Left kidney (tissue), 2 donors: ENCODE measurements around the gene ARCN1. TPM values are rescaled to one million over a fixed set of nuclear protein-coding genes. Genes with fewer than 3 reads are reported as not detected.

ENCODE experiments used
- DNase-seq: peaks from one replicate; pipeline ENCODE4 v3.0.0-alpha.2; 2013
- polyA plus RNA-seq: library from polyadenylated mRNA; unstranded; fragments of 120-200 nt; gene quantifications from one replicate; pipeline ENCODE4 v1.2.1, GENCODE V29; 2013; ENCODE audit not compliant: insufficient read length

The ARCN1 gene
- polyA plus RNA-seq, 1 donor: 191 TPM

DNA sequence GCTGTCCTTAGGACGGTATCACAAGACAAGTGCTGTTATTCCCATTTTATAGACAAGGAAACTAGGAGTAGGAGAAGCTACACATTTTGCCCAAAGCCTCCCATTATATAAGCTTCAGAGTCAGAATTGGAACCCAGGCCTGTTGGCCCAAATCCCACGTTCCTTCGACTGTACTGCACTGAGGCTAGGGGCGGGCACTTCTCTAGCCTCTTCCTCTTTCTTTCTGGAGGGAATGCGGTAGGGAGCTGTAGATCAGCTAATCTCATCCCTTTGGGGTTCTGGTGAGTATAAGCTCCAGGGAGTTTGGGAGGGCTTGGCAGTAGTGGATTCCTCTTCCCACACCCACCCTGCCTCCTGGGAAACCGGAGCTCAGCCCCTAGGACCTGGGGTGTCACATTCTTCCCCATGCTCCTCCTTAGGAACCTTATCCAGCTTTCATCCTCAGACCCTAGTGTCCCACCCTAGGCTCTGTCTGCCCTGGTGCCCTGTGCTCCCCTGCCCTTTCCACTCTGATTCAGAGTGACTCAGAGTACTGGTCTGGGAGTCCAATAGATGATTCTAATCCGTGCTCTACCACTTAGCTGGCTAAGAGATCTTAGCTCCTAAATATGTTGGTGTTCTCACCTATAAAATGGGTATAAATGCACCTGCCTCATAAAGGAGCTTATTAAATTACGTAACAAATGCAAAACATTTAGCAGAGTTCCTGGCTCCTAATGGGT, 64.5 kb downstream of the ARCN1 start:
- DNase-seq: no peak

- no peak for DNase-seq
Observed at GRCh38 chr11:118638726-118639125, 66.5 kb downstream of the ARCN1 start.

DNA sequence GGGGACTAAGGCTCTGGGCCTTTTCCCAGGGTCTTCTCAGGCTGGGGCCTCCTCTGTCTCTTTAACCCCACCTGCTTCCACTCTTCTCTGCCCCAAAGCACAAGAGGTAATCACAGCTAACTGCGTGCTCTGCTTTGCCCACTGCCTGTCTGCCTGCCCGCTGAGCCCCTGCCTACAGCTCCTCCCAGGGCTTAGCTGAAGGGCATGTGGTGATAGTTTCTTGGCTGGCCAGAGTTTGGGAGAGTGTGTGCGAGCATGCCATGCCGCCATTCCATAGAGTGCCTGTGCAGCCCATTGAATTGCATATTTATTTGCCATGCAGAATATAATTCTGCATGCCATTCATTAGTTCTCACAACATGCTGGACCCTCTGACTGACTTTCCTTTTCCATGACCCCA, 67.7 kb downstream of the ARCN1 start:
- DNase-seq: no peak

DNA sequence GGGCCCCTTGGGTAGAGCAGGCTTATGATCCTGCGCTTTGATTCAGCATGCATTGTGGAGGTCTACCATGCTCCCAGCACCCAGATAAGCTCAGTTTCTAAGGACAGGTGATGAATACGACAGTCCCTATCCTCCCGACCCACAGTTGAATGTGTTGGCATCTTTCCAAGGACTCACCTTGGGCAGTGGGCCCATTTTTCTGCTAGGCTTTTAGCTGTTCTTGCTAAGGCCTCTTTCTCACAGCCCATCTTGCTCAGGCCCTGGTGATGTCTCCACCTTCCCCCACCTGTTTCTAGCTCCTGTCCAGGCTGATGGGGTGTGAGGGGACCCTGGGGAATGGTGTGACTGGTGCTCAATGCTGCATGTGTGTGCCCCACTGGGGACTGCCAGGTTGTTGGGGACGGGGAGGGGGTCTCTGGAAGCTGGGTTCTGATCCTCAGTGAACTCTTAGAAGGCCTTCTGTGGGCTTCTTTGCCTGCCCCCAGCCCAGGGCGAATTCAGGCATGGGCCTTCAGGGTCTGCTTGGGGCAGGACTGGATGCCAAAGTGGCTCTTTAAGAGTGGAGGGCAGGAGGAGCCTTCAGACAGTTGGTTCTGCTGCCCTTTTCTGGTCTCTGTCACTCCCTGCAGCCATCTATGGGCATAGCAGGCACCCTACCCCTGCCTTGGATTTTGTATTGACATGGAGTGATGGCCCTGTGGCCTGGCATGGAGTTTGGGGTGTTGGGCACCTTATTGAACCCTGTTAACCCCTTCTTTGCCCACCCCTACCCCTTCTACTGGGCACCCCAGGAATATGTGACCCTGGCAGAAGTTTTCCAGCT, 68.3 kb downstream of the ARCN1 start:
- no peak for DNase-seq

- DNase-seq: no peak
Observed at GRCh38 chr11:118641397-118642019, 69.3 kb downstream of the ARCN1 start.

DNA sequence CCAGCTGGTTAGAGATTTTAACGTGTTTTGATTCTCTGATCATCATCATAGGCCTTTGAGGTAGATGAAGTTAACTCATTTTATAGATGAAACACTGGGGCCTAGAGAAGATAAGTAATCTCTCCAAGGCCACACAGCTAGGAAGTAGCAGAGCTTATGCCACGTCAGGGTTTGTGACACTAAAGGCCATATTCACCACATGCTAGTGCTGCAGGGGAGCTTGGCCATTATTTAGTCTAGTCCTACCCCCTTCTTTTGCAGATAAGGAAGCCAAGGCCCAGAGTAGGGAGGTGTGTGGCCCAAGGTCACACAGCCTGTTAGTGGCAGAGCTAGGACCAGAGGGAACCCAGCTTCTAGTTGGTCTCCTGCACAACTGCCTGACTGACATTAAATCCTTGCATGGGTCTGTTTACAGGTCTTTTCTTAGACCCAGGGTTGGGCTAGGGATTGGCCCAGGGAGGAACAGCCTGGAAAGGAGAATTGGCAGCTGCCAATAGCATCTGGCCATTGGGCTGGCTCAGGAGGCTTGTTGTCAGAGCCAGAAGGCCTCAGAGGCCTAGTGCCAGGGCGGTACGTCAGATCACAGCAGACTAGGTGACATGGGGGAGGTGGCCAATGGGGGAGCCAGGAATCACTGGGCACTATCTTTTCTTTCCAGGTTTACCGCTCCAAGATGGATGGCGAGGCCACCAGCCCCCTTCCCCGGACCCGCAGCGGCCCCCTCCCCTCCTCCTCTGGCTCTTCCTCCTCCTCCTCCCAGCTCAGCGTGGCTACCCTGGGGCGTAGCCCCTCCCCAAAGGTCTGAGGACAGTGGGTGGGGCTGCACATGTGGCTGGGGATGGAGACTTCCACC, 71.2 kb downstream of the ARCN1 start:
- no peak for DNase-seq

DNA sequence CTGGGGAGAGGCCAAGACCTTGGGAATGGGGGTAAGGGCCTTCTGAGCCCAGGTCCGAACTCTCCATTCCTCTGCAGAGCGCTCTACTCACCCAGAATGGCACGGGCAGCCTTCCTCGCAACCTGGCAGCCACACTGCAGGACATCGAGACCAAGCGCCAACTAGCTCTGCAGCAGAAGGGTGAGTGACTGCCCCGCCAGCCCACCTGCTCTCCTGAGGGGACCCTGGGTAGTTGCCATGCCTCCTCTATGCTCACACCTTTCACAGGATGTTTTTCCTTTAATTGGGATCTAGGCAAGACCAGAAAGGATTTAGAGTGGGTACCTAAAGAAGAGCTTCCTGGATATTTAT, 71.8 kb downstream of the ARCN1 start:
- no peak for DNase-seq

DNA sequence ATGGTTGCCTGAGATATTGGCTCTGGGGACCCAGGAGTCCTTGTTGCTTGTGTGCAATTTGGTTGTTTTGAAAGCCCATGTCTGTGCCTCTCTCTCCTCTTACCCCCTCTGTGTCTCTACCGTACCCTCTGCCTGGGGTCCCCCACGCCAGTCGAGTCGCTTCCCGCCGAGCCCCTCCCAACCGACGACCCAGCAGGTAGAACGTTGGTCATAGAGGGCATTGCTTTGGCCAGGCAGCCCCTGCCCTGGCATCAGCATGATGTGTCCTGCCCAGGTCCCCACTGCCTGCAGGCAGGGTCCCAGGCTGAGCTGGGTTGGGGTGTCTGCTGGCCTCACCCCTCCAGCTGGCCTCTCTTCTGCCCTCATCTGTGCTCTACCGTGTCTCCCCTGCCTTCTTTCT, 72.3 kb downstream of the ARCN1 start:
- no peak for DNase-seq

DNA sequence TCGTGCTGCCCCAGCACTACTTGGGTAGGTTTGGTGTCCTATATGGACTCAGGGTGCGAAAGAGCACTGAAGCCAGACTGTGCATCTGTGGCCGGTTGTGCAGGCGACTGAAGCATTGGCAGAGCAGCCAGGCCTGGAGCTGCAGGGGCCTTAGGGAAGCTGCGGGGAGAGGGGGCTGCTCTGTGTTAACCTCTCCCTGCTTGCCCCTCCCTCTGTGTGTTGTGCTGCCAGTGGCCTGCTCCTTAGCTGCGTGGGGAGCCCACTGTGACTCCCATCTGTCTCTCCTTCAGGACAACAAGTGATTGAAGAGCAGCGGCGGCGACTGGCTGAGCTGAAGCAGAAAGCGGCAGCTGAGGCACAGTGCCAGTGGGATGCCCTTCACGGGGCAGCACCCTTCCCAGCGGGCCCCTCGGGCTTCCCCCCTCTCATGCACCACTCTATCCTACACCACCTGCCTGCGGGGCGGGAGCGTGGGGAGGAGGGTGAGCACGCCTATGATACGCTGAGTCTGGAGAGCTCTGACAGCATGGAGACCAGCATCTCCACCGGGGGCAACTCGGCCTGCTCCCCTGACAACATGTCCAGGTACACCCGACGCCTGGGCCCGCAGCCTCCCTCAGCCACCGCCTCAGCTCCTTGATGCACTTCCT, 73.0 kb downstream of the ARCN1 start:
- DNase-seq: no peak

- DNase-seq: no peak
Observed at GRCh38 chr11:118646393-118646792, 74.2 kb downstream of the ARCN1 start.

GRCh38 chr11:118648291-118648690, 76.1 kb downstream of the ARCN1 start:
- no peak for DNase-seq

GRCh38 chr11:118649941-118650340, 77.7 kb downstream of the ARCN1 start:
- DNase-seq: no peak

GRCh38 chr11:118650366-118650765, 78.2 kb downstream of the ARCN1 start:
- DNase-seq: no peak

- no peak for DNase-seq
Observed at GRCh38 chr11:118651820-118652219, 79.6 kb downstream of the ARCN1 start.

Other genes starting within 250 kb of the ARCN1 start
- gene CD3D, start 229.7 kb upstream of the ARCN1 start, polyA plus RNA-seq: 0.50 TPM
- 0.25 TPM for gene CD3G, start 228.1 kb upstream of the ARCN1 start, polyA plus RNA-seq
- gene UBE4A, start 212.8 kb upstream of the ARCN1 start, polyA plus RNA-seq: 53.0 TPM
- 383 TPM for gene ATP5MG, start 170.8 kb upstream of the ARCN1 start, polyA plus RNA-seq
- 56.7 TPM for gene KMT2A, start 135.9 kb upstream of the ARCN1 start, polyA plus RNA-seq
- 1.3 TPM for gene TTC36, start 44.9 kb upstream of the ARCN1 start, polyA plus RNA-seq
- gene TMEM25, start 41.2 kb upstream of the ARCN1 start, polyA plus RNA-seq: 26.8 TPM
- gene IFT46, start 6.5 kb upstream of the ARCN1 start, polyA plus RNA-seq: 54.1 TPM
- gene PHLDB1, start 35.2 kb downstream of the ARCN1 start, polyA plus RNA-seq: 155 TPM
- 2.0 TPM for gene TREH, start 107.2 kb downstream of the ARCN1 start, polyA plus RNA-seq
- 157 TPM for gene DDX6, start 218.8 kb downstream of the ARCN1 start, polyA plus RNA-seq